Aorta (tissue), 5 donors: ENCODE data around the gene C4orf50. TPM values are rescaled to one million over a fixed set of nuclear protein-coding genes. Genes with fewer than 3 reads are reported as not detected.
"Not testable (repeated sequence)": the region's sequence is repeated elsewhere in the genome, so short reads cannot be mapped to it uniquely, and the experiment has no call there.

ENCODE experiments used
- ATAC-seq: fragments of 200-7000 bp; cut with Tn5 transposase; one replicate; pipeline ENCODE4 v1.9.1; 2022; ENCODE audit warnings: moderate library complexity; ENCODE audit not compliant: low FRiP score
- DNase-seq, 2 donors: peaks; one replicate each; pipeline ENCODE4 v3.0.0-alpha.2; 2020
- H3K27ac ChIP-seq, 2 donors: one replicate each; pipeline ENCODE4 v1.5.1; 2013; ENCODE audit warnings: low read length in 2 of 2, mild to moderate bottlenecking in 2 of 2, moderate library complexity in 2 of 2, control low read depth in 1 of 2, inconsistent platforms in 1 of 2, low read depth in 1 of 2
- H3K27me3 ChIP-seq, 2 donors: one replicate each; pipeline ENCODE4 v1.6.1; 2013; ENCODE audit warnings: control low read depth in 1 of 2, low read length in 1 of 2, mild to moderate bottlenecking in 1 of 2, moderate library complexity in 1 of 2; ENCODE audit not compliant: insufficient read depth in 2 of 2, control insufficient read depth in 1 of 2
- H3K36me3 ChIP-seq, 2 donors: one replicate each; pipeline ENCODE4 v1.6.1; 2013; ENCODE audit warnings: control low read depth in 1 of 2, low read length in 1 of 2, mild to moderate bottlenecking in 1 of 2; ENCODE audit not compliant: insufficient read depth in 2 of 2, control insufficient read depth in 1 of 2
- H3K4me1 ChIP-seq, 2 donors: one replicate each; pipeline ENCODE4 v1.6.1; 2013; ENCODE audit warnings: low read length in 2 of 2, control low read depth in 1 of 2, mild to moderate bottlenecking in 1 of 2, moderate library complexity in 1 of 2; ENCODE audit not compliant: insufficient read depth in 2 of 2, control insufficient read depth in 1 of 2
- H3K4me3 ChIP-seq, 2 donors: one replicate each; pipeline ENCODE4 v1.5.1; 2013; ENCODE audit warnings: low read length in 2 of 2, control low read depth in 1 of 2, mild to moderate bottlenecking in 1 of 2
- H3K9me3 ChIP-seq: one replicate; pipeline ENCODE4 v1.6.1; 2013; ENCODE audit warnings: mild to moderate bottlenecking, low read length; ENCODE audit not compliant: control insufficient read depth
- WGBS, 2 donors: extraction: QIAGEN DNeasy Blood & Tissue Kit; methylation state at CpG; one replicate each; pipeline ENCODE4 v1.1.7; 2013; 5-methylcytosine and 5-hydroxymethylcytosine counted together
- intact Hi-C, 2 donors: fragments of 100-400 bp; cut with DNase I; formaldehyde crosslinking; loops; one replicate each; pipeline versions ENCODE4 v1.14.2 to v1.15.0; 2022
- polyA plus RNA-seq, 2 donors: library from polyadenylated mRNA; stranded (reverse); fragments of 200-250 nt; gene quantifications; one replicate each; pipeline ENCODE4 v1.2.3, GENCODE V29; 2013
- total RNA-seq, 2 donors: library from RNA; stranded (reverse); fragmentation: NEBNext Ultra II Directional; extraction: Animal tissue kit (Norgen Biotek cat#: 25700); gene quantifications; one replicate each; pipeline ENCODE4 v1.2.1, GENCODE V29; 2021
- donor health status: healthy with polysubstance abuse.
- donor health status: Bipolar disorder and iron deficiency.
- donor health status: DM: no; HTN: no; CAD: no.
- donor health status: DM: no; HTN: no; CAD: no.
- donor health status: DM: yes; HTN: yes; CAD: no.

C4orf50 gene
- total and polyA plus RNA-seq, 4 donors: 0.03 to 0.06 TPM; not detected in 2

- H3K4me1 ChIP-seq, H3K27me3 ChIP-seq, H3K9me3 ChIP-seq, ATAC-seq, DNase-seq, intact Hi-C loops, H3K4me3 ChIP-seq, H3K36me3 ChIP-seq, H3K27ac ChIP-seq: not testable (repeated sequence)
- 82 to 90% methylated on average over 1 of the region's 1 CpG for WGBS, 2 donors
Measured at GRCh38 chr4:6003485-6003884, 14.7 kb downstream of the C4orf50 start.

- Histone ChIP-seq H3K27ac (no peak overlapping the region), H3K9me3 (no peaks in the 10 kb centered on the region), H3K36me3 (no peaks in the 10 kb centered on the region), H3K27me3 (no peaks in the 10 kb centered on the region), H3K4me1 (no peaks in the 10 kb centered on the region), H3K4me3 (no peak overlapping the region)
- ATAC-seq: no peak
- no peak for DNase-seq
- WGBS, 2 donors: 69 to 80% methylated on average over 3 of the region's 3 CpGs
- intact Hi-C loops: no loop called here
Measured at GRCh38 chr4:6002926-6003325, 15.3 kb downstream of the C4orf50 start.

- Histone ChIP-seq H3K4me1 (no peaks in the 10 kb centered on the region), H3K27me3 (no peaks in the 10 kb centered on the region), H3K4me3 (no peak overlapping the region), H3K27ac (no peak overlapping the region), H3K36me3 (no peaks in the 10 kb centered on the region), H3K9me3 (no peaks in the 10 kb centered on the region)
- DNase-seq (no peak), ATAC-seq (no peak)
- 81 to 84% methylated on average over 5 of the region's 5 CpGs for WGBS, 2 donors
- intact Hi-C loops: no loop called here
Measured at GRCh38 chr4:6002492-6002833, 15.8 kb downstream of the C4orf50 start.

GRCh38 chr4:6001680-6002491 lies 16.3 kb downstream of the C4orf50 start:
- no peaks in the 10 kb centered on the region for H3K36me3 ChIP-seq
- H3K9me3 ChIP-seq: no peaks in the 10 kb centered on the region
- no peaks in the 10 kb centered on the region for H3K27me3 ChIP-seq
- no peak overlapping the region for H3K4me3 ChIP-seq
- DNase-seq (no peak), ATAC-seq (no peak)
- WGBS, 2 donors: 68 to 71% methylated on average over 6 of the region's 6 CpGs
- intact Hi-C loops: no loop called here
- H3K27ac ChIP-seq: no peak overlapping the region
- no peaks in the 10 kb centered on the region for H3K4me1 ChIP-seq

- Histone ChIP-seq H3K36me3 (no peaks in the 10 kb centered on the region), H3K27me3 (no peaks in the 10 kb centered on the region), H3K9me3 (no peaks in the 10 kb centered on the region), H3K4me1 (no peaks in the 10 kb centered on the region), H3K4me3 (no peak overlapping the region), H3K27ac (no peak overlapping the region)
- no peak for DNase-seq
- ATAC-seq: no peak
- WGBS, 2 donors: 85% methylated on average over 9 of the region's 9 CpGs
- intact Hi-C loops: loop anchor here in 1 of 2 donors (5.0 kb wide), 1 partner anchor 87 kb away; no protein-coding TSS in a partner anchor
Measured at GRCh38 chr4:5999830-6000365, 18.3 kb downstream of the C4orf50 start.

- DNase-seq: peak in 1 of 2 donors; percentile 25
- 65 to 72% methylated on average over 6 of the region's 6 CpGs for WGBS, 2 donors
- Histone ChIP-seq H3K36me3 (no peaks in the 10 kb centered on the region), H3K9me3 (no peaks in the 10 kb centered on the region), H3K4me3 (no peak overlapping the region), H3K27ac (no peak overlapping the region), H3K27me3 (no peaks in the 10 kb centered on the region), H3K4me1 (no peaks in the 10 kb centered on the region)
- ATAC-seq: no peak
- intact Hi-C loops: loop anchor here in 1 of 2 donors (5.0 kb wide), 1 partner anchor 88 kb away; no protein-coding TSS in a partner anchor
Measured at GRCh38 chr4:5999356-5999755, 18.9 kb downstream of the C4orf50 start.

GRCh38 chr4:5998333-5998936 lies 19.8 kb downstream of the C4orf50 start:
- Histone ChIP-seq H3K27ac (no peak overlapping the region), H3K4me1 (no peaks in the 10 kb centered on the region), H3K9me3 (no peaks in the 10 kb centered on the region), H3K36me3 (no peaks in the 10 kb centered on the region), H3K27me3 (no peaks in the 10 kb centered on the region), H3K4me3 (no peak overlapping the region)
- intact Hi-C loops: loop anchor here in 1 of 2 donors (5.0 kb wide), 1 partner anchor 89 kb away; no protein-coding TSS in a partner anchor
- WGBS, 2 donors: 2 to 6% methylated on average over 9 of the region's 9 CpGs
- ATAC-seq: no peak
- DNase-seq: peak in 1 of 2 donors; percentile 79

- H3K36me3 ChIP-seq: no peaks in the 10 kb centered on the region
- intact Hi-C loops: loop anchor here in 1 of 2 donors (5.0 kb wide), 1 partner anchor 91 kb away; no protein-coding TSS in a partner anchor
- no peaks in the 10 kb centered on the region for H3K27me3 ChIP-seq
Measured at GRCh38 chr4:5996641-5997040, 21.6 kb downstream of the C4orf50 start.

More at GRCh38 chr4:5996641-5997040, 21.6 kb downstream of the C4orf50 start:
- Histone ChIP-seq H3K4me3 (no peak overlapping the region), H3K9me3 (no peaks in the 10 kb centered on the region), H3K4me1 (no peaks in the 10 kb centered on the region), H3K27ac (no peak overlapping the region)
- DNase-seq (peak in 1 of 2 donors; percentile 20), ATAC-seq (no peak)
- WGBS, 2 donors: 43 to 44% methylated on average over 4 of the region's 4 CpGs
